ENCODE measurements around the gene PTBP1. TPM values are rescaled to one million over a fixed set of nuclear protein-coding genes. Genes with fewer than 3 reads are reported as not detected.

The PTBP1 gene
- total RNA-seq, 8 experiments from 2014 or later: 39.0 to 258 (median 109) TPM

- WGBS, 10 experiments: 29 to 100% (median 90%) methylated on average over 1 to 9 of the region's 23 CpGs; no CpG with 5 or more reads in 7 of the 10 experiments
- Histone ChIP-seq H3K27ac (peak overlapping the region in 1 of 2 donors; percentile 35), H3K4me3 (no peak overlapping the region), H3K4me1 (replicated peaks in 1 of 2) (peaks cover 34 to 41% of the 10 kb centered on the region in 2 donors)
- no peak for ATAC-seq (replicated peaks in 6 of 8)
- in situ Hi-C loops (cut with MboI; ENCODE audit: low pct_unique_long_range_greater_than_20kb in 2 of 9, low sequenced_read_pairs in 9 of 9, unreplicated experiment in 9 of 9): no loop called here
These were observed 4.7 kb downstream of the PTBP1 start for GRCh38 chr19:801861-802497.

GRCh38 chr19:802498-803098 is 5.3 kb downstream of the PTBP1 start:
- Histone ChIP-seq H3K4me3 (no peak overlapping the region), H3K27ac (peak overlapping the region in 1 of 2 donors; percentile 35), H3K4me1 (replicated peaks in 1 of 2) (peaks cover 34 to 41% of the 10 kb centered on the region in 2 donors)
- peak in 3 of 8 experiments; percentile 1 to 27 (median 1) for ATAC-seq (replicated peaks in 6 of 8)
- in situ Hi-C loops (cut with MboI; ENCODE audit: low pct_unique_long_range_greater_than_20kb in 2 of 9, low sequenced_read_pairs in 9 of 9, unreplicated experiment in 9 of 9): no loop called here
- 37 to 61% (median 46%) methylated on average over 3 to 8 of the region's 28 CpGs; no CpG with 5 or more reads in 4 of the 10 experiments for WGBS, 10 experiments

- Histone ChIP-seq H3K4me3 (no peak overlapping the region), H3K27ac (no peak overlapping the region), H3K4me1 (replicated peaks in 1 of 2) (peaks cover 34 to 41% of the 10 kb centered on the region in 2 donors)
- in situ Hi-C loops (cut with MboI; ENCODE audit: low pct_unique_long_range_greater_than_20kb in 2 of 9, low sequenced_read_pairs in 9 of 9, unreplicated experiment in 9 of 9): no loop called here
- 80 to 100% (median 88%) methylated on average over 1 to 4 of the region's 17 CpGs; no CpG with 5 or more reads in 4 of the 10 experiments for WGBS, 10 experiments
- peak in 2 of 8 experiments; percentile 1 to 4 for ATAC-seq (replicated peaks in 6 of 8)
These were observed 5.9 kb downstream of the PTBP1 start for GRCh38 chr19:803099-803561.

GRCh38 chr19:803686-804418 is 6.6 kb downstream of the PTBP1 start:
- 93 to 100% (median 100%) methylated on average over 2 to 11 of the region's 31 CpGs; no CpG with 5 or more reads in 3 of the 10 experiments for WGBS, 10 experiments
- no peak overlapping the region for H3K27ac ChIP-seq
- no peak overlapping the region for H3K4me3 ChIP-seq
- H3K4me1 ChIP-seq (replicated peaks in 1 of 2): peaks cover 31 to 41% of the 10 kb centered on the region in 2 donors
- in situ Hi-C loops (cut with MboI; ENCODE audit: low pct_unique_long_range_greater_than_20kb in 2 of 9, low sequenced_read_pairs in 9 of 9, unreplicated experiment in 9 of 9): no loop called here
- ATAC-seq (replicated peaks in 6 of 8): peak in 3 of 8 experiments; percentile 0 to 9 (median 6)

- in situ Hi-C loops (cut with MboI; ENCODE audit: low pct_unique_long_range_greater_than_20kb in 2 of 9, low sequenced_read_pairs in 9 of 9, unreplicated experiment in 9 of 9): no loop called here
- Histone ChIP-seq H3K4me3 (no peak overlapping the region), H3K4me1 (replicated peaks in 1 of 2) (peaks cover 24 to 36% of the 10 kb centered on the region in 2 donors), H3K27ac (no peak overlapping the region)
- WGBS, 10 experiments: 60 to 100% (median 83%) methylated on average over 1 to 8 of the region's 53 CpGs; no CpG with 5 or more reads in 6 of the 10 experiments
- ATAC-seq (replicated peaks in 6 of 8): peak in 4 of 8 experiments; percentile 5 to 18 (median 10)
These were observed 7.3 kb downstream of the PTBP1 start for GRCh38 chr19:804419-805165.

- ATAC-seq (replicated peaks in 6 of 8): peak in 4 of 8 experiments; percentile 5 to 13 (median 9)
- Histone ChIP-seq H3K4me1 (replicated peaks in 1 of 2) (peaks cover 18 to 31% of the 10 kb centered on the region in 2 donors), H3K27ac (no peak overlapping the region), H3K4me3 (no peak overlapping the region)
- in situ Hi-C loops (cut with MboI; ENCODE audit: low pct_unique_long_range_greater_than_20kb in 2 of 9, low sequenced_read_pairs in 9 of 9, unreplicated experiment in 9 of 9): no loop called here
- WGBS, 10 experiments: 100% methylated on average over 2 to 6 of the region's 33 CpGs; no CpG with 5 or more reads in 8 of the 10 experiments
These were observed 7.9 kb downstream of the PTBP1 start for GRCh38 chr19:805166-805551.

GRCh38 chr19:805600-806550 is 8.6 kb downstream of the PTBP1 start:
- in situ Hi-C loops (cut with MboI; ENCODE audit: low pct_unique_long_range_greater_than_20kb in 2 of 9, low sequenced_read_pairs in 9 of 9, unreplicated experiment in 9 of 9): no loop called here
- no peak overlapping the region for H3K27ac ChIP-seq
- peak in 5 of 8 experiments; percentile 2 to 17 (median 10) for ATAC-seq (replicated peaks in 6 of 8)
- no peak overlapping the region for H3K4me3 ChIP-seq
- H3K4me1 ChIP-seq (replicated peaks in 1 of 2): peaks cover 16 to 24% of the 10 kb centered on the region in 2 donors
- WGBS, 10 experiments: 95 to 100% (median 95%) methylated on average over 5 to 43 of the region's 93 CpGs; no CpG with 5 or more reads in 7 of the 10 experiments

- ATAC-seq (replicated peaks in 6 of 8): no peak
- in situ Hi-C loops (cut with MboI; ENCODE audit: low pct_unique_long_range_greater_than_20kb in 2 of 9, low sequenced_read_pairs in 9 of 9, unreplicated experiment in 9 of 9): no loop called here
- WGBS, 10 experiments: 75 to 100% (median 90%) methylated on average over 2 to 27 of the region's 34 CpGs; no CpG with 5 or more reads in 2 of the 10 experiments
- no peak overlapping the region for H3K27ac ChIP-seq
- H3K4me3 ChIP-seq: no peak overlapping the region
- H3K4me1 ChIP-seq (replicated peaks in 1 of 2): peaks cover 10 to 13% of the 10 kb centered on the region in 2 donors
These were observed 9.7 kb downstream of the PTBP1 start for GRCh38 chr19:806815-807421.

GRCh38 chr19:807627-808422 is 10.6 kb downstream of the PTBP1 start:
- in situ Hi-C loops (cut with MboI; ENCODE audit: low pct_unique_long_range_greater_than_20kb in 2 of 9, low sequenced_read_pairs in 9 of 9, unreplicated experiment in 9 of 9): no loop called here
- no peak overlapping the region for H3K27ac ChIP-seq
- ATAC-seq (replicated peaks in 6 of 8): no peak
- WGBS, 10 experiments: 83 to 100% (median 93%) methylated on average over 1 to 22 of the region's 44 CpGs; no CpG with 5 or more reads in 1 of the 10 experiments
- H3K4me3 ChIP-seq: no peak overlapping the region
- peaks cover under 1 to 4% of the 10 kb centered on the region in 2 donors for H3K4me1 ChIP-seq (replicated peaks in 1 of 2)

GRCh38 chr19:808423-808775 is 11.1 kb downstream of the PTBP1 start:
- 90 to 100% methylated on average over 2 of the region's 26 CpGs; no CpG with 5 or more reads in 8 of the 10 experiments for WGBS, 10 experiments
- H3K27ac ChIP-seq: no peak overlapping the region
- in situ Hi-C loops (cut with MboI; ENCODE audit: low pct_unique_long_range_greater_than_20kb in 2 of 9, low sequenced_read_pairs in 9 of 9, unreplicated experiment in 9 of 9): no loop called here
- no peaks in the 10 kb centered on the region for H3K4me1 ChIP-seq (replicated peaks in 1 of 2)
- no peak for ATAC-seq (replicated peaks in 6 of 8)
- H3K4me3 ChIP-seq: no peak overlapping the region
